Measurements from ENCODE around the gene DISC1.

The DISC1 gene

DNA sequence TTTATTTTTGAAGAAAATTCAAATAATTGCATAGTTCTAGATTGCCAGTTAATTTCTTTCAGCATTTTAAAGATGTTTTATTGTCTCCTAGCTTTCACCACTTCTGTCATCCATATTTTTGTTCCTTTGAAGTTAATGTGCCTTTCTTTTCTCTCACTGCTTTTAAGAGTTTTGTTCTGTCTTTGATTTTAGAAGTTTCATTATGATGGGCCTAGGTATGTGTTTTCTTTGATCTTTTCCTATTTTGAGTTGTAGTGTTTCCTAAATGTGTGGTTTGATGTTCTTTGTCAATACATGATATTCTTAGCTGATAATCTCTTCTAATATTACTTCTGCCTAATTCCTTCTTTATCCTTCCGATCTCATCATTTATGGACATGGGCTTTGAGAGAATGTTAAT is 378.7 kb downstream of the DISC1 start:
- no peak for DNase-seq (ENCODE audit: low spot score)

DNA sequence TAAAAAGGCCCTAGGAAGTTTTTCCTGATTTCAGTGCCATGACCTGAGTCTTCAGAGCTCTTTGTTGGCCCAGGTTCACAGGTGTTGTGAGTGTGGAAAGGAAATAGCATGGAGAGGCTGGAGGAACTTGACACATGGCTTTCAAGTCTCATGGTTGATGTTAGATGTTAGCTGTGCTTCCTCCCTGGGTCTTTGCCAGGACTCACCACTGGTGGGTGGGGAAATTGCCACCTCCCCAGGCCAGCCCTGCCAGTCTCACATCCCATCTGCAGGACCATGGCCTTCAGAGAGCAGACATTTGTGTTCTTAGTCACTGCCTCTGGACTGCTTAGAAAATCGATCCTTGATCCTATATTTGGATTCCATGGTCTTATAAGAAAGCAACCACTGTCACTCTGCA is 383.2 kb downstream of the DISC1 start:
- no peak for DNase-seq (ENCODE audit: low spot score)

- no peak for DNase-seq (ENCODE audit: low spot score)
Observed at GRCh38 chr1:232011961-232012360, 385.4 kb downstream of the DISC1 start.

DNA sequence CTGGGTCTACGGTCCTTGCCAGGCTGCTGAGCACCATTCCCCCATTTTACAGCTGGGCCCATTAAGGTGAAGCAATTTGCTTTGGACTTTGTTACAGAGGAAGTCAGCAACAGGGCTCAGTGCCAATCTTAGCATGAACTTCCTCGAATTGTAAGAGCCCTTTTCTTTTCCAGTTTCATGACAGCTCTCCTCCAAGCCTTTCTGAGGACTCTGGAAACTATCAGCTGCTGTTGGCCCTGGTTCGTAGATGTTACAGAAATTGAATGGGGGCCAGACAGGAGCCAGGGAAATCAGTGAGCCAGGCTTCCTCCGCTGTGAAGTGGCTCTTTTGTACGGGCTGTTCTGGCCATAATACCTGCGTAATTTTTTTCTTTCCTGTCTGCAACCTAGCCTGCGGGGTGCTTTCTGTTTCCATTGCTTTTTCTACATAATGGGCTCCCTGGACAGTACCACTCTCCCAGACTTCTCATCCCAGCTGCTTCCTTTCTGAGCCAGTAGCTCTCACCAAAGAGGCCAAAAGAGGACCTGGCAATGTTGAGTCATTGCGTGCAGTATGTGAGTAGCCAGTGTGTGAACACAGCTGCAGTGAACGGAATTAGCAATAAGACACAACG is 386.3 kb downstream of the DISC1 start:
- peak; percentile 48 for DNase-seq (ENCODE audit: low spot score)

DNA sequence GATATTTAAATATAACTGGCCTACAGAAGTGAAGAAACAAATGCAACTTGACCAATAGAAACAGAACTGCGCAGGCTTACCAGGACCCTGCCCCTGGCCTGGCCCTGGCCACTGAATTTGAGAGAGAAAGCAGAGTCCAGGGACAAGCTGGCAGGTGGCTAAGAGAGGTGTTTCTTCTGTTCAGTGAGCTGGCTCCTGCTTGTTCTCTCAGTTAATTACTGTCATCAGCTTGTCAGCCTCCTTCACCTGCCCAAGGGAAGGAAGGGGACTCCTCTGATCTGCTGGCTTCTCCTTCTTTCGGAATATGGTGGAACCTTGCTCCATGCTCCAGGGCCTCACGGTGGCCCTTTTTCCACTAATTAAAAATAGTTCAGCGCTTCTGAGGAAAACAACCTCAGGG is 388.4 kb downstream of the DISC1 start:
- no peak for DNase-seq (ENCODE audit: low spot score)

DNA sequence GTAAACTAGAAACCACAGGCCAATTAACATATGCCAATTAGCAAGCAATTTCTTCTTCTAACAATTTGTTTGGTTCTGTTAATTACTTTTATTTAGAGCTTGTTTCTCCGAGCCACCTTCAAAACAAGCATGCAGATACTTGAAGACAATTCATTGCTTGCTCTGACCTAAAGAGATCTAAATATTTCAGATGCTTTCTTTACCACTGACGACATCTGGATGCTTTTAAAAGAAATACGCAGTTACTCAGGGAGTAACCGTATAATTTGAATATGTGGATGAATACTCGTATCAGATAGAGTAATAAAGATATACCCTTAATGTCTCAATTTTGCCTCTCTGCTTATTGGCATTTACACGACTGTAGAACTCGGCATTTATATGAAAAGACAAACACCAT is 390.0 kb downstream of the DISC1 start:
- no peak for DNase-seq (ENCODE audit: low spot score)

GRCh38 chr1:232017057-232017456 is 390.5 kb downstream of the DISC1 start:
- no peak for DNase-seq (ENCODE audit: low spot score)

GRCh38 chr1:232017759-232018158 is 391.2 kb downstream of the DISC1 start:
- DNase-seq (ENCODE audit: low spot score): no peak

GRCh38 chr1:232018231-232019025 is 391.8 kb downstream of the DISC1 start:
- no peak for DNase-seq (ENCODE audit: low spot score)

DNA sequence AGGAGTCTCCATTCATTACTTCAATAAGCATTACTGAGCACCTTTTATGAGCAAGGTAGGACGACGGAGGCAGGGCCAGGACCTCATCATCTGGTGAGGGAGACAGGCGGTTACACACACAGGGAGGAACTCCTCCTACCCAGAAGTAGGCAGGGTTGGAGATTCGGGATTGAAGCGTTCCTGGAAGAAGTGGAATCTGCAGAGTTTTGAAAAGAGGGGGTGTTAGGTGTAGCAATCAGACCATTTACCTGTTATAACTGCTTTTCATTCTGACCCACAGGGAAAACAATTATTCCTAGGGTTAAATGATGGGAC is 392.4 kb downstream of the DISC1 start:
- no peak for DNase-seq (ENCODE audit: low spot score)

DNA sequence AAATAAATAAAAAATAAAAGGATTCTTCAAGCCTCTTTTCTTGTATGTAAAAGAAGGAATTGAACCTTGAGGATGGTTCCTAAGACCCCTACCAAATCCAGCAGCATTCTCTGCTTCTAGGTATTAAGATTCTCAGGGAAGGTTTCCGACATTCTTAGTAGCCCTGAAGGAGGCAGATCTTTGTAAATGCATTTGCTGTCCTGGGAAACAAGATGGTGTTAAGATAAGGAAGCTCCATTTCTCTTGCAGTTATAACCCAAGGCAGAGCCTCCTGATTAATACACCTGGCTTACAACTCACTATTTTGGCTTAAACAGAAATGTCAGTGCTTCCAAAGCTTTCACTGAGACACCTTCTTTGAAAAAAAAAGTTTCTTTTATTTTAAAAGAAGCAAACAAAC is 393.8 kb downstream of the DISC1 start:
- no peak for DNase-seq (ENCODE audit: low spot score)

GRCh38 chr1:232029315-232029714 is 402.7 kb downstream of the DISC1 start:
- no peak for DNase-seq (ENCODE audit: low spot score)

DNA sequence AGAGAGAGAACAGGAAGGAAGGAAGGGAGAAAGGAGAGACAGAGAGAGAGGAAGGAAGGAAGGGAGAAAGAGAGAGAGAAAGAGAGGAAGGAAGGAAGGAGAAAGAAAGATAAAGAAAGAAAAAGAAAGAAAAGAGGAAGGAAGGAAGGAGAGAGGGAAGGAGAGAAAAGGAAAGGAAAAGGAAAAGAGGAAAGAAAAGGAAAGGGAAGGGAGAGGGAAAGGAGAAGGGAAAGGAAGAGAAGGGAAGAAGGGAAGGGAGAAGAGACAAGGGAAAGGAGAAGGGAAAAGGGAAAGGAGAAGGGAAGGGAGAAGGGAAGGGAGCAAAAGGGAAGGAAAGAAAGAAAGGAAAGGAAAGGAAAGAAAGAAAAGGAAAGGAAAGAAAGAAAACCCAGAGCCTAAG is 404.6 kb downstream of the DISC1 start:
- DNase-seq (ENCODE audit: low spot score): no peak

DNA sequence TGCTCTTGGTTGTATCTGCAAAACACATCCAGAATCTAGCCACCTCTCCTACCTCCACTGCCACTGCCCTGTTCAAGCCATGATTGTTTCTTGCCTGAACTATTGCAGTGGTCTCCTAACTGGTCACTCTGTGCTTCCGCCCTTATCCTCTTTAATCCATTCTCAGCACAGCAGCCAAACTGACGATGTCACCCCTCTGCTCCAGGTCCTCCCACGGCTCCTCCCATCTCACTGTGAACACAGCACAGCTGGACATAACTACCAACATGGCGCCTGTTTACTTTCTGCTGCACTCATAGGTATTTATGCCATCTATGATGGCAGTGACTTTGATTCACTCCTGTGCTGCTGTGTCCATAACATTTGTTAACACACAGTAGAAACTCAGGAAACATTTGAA is 406.7 kb downstream of the DISC1 start:
- no peak for DNase-seq (ENCODE audit: low spot score)

DNA sequence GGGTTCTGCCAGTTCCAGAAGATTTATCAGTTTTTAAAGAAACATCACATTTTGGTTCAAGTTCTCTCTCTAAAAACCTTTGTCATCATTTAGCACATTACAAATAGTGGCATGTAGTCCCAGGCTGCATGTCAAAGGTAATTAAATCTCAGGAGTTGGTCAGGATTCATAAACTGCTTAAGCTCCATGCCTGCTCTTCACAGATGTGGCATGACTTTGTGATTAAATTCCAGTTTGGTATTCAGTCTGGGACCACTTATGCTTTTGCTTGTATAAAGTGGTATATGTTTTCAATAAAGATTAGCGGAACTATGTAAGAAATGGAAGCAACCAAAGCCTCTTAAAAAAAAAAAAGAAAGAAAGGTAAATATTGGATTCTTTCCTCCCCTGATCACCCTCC is 408.0 kb downstream of the DISC1 start:
- no peak for DNase-seq (ENCODE audit: low spot score)

DNA sequence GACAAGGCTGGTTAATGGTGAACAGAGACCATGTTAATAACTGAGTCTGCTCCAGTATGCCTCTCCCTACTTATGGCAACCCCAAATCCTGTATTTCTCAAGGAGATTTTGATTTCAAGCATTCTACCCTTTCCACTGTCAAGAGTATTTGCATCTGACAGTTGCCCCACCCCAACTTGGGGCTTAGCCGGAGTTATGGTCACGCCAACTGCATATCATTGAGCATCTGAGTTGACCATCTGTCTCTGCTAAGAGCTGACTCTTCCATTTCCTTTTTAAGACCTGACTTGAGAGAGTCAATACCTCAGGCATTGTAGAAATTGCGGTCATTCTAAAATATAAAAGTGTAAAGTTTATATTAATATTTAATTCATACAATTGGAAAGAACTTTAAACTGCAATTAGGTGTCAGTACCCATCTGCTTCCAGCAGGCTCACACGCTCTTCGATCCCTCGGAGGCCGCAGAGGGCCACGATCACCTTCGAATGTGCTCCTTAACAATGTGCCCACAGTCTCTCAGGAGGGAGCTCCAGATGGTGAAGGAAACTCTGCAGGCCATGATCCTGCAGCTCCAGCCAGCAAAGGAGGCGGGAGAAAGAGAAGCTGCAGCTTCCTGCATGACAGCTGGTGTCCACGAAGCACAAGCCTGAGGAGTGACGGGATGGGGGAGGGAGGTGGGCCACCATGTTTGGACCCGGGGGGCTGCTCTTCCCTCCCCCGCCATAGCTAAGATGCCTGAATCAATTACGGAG is 409.8 kb downstream of the DISC1 start:
- no peak for DNase-seq (ENCODE audit: low spot score)

- no peak for DNase-seq (ENCODE audit: low spot score)
Observed at GRCh38 chr1:232037774-232038388, 411.3 kb downstream of the DISC1 start.

GRCh38 chr1:232038706-232039677 is 412.4 kb downstream of the DISC1 start:
- no peak for DNase-seq (ENCODE audit: low spot score)

DNA sequence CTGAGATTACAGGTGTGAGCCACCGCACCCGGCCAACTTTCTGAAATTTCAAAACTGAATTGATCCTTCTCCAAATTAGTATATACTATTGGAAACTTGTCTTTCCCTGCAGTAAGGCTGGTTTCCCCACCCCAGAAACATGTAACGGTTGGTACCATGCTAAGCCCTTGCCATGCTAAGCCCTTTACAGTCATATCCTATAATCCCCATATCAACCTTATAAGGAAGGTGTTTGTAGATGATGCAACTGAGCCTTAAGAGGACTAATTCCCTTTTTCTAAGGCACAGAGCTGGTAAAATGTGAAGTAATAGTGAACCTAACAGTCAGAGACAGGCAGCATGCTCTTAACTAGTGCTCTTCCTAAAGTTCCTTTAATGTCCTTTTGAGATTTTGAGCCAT is 413.7 kb downstream of the DISC1 start:
- DNase-seq (ENCODE audit: low spot score): no peak

DNA sequence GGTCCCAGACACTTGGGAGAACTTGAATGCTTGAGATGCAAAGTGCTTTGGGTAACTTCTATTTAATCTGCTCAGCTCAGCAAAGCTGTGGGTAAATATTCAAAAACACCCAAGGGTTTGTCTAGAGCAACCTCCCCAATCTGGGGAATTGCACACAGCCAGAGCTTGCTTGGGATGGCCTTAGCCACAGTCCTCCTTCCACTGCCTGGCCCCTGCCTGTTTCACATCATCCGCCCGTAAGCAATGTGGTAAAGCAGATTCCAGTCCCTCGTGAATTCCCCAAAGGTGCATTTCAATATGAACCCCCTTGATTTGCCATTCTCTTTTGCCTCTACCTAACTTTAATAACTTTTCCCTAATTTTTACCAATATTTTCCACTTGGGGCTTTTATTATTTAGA is 418.1 kb downstream of the DISC1 start:
- no peak for DNase-seq (ENCODE audit: low spot score)

- no peak for DNase-seq (ENCODE audit: low spot score)
Observed at GRCh38 chr1:232045139-232045994, 418.8 kb downstream of the DISC1 start.

Measured in AG08396 (cell line).